ENCODE measurements around the gene UQCRFS1. TPM values are rescaled to one million over a fixed set of nuclear protein-coding genes. Genes with fewer than 3 reads are reported as not detected.

UQCRFS1 gene
- total RNA-seq, 1 experiment from 2014 or later = 60.6 TPM

- Histone ChIP-seq H3K9me3 (ENCODE audit: low read length) (no peaks in the 10 kb centered on the region), H2AFZ (ENCODE audit: low read length) (no peak overlapping the region), H3K4me3 (ENCODE audit: low read length) (no peak overlapping the region), H3K9ac (ENCODE audit: low read length) (no peak overlapping the region), H3K9me2 (replicated peaks; ENCODE audit: low read length) (no peaks in the 10 kb centered on the region), H3K4me1 (ENCODE audit: insufficient read depth, low read length) (no peaks in the 10 kb centered on the region), H3K27me3 (ENCODE audit: low read length) (no peaks in the 10 kb centered on the region), H3K4me2 (ENCODE audit: low read length) (no peak overlapping the region), H4K20me1 (ENCODE audit: low read length) (no peaks in the 10 kb centered on the region), H3K36me3 (ENCODE audit: low read depth, low read length) (no peaks in the 10 kb centered on the region), H3F3A (ENCODE audit: low read length, unreplicated experiment) (no peaks in the 10 kb centered on the region), H3K79me2 (ENCODE audit: low read length) (no peaks in the 10 kb centered on the region), H3K27ac (ENCODE audit: low read length) (no peak overlapping the region)
- DNase-seq = no peak
- intact Hi-C loops (cut with micrococcal nuclease) = no loop called here
- TF ChIP-seq CTCF (conservative IDR thresholded peaks at IDR 0.05; ENCODE audit: low read depth, low read length) (no peak), EZH2phosphoT487 (IDR thresholded peaks at IDR 0.05; ENCODE audit: borderline replicate concordance, low read length) (no peak), EZH2 (IDR thresholded peaks at IDR 0.05; ENCODE audit: low read length, unreplicated experiment) (no peak)
- ChIA-PET CTCF (no interaction called here), POLR2A (ENCODE audit: unreplicated experiment) (no interaction called here)
- BruUV-seq (replicated peaks) = no TSS peak
- no peak for ATAC-seq
Measured at GRCh38 chr19:29193155-29193554, 19.8 kb downstream of the UQCRFS1 start.

- no peak overlapping the region for H2AFZ ChIP-seq (ENCODE audit: low read length)
- H3K79me2 ChIP-seq (ENCODE audit: low read length) = no peaks in the 10 kb centered on the region
- intact Hi-C loops (cut with micrococcal nuclease) = no loop called here
- H3K9ac ChIP-seq (ENCODE audit: low read length) = no peak overlapping the region
- BruUV-seq (replicated peaks) = no TSS peak
- no peaks in the 10 kb centered on the region for H4K20me1 ChIP-seq (ENCODE audit: low read length)
- TF ChIP-seq CTCF (conservative IDR thresholded peaks at IDR 0.05; ENCODE audit: low read depth, low read length) = no peak
- TF ChIP-seq EZH2 (IDR thresholded peaks at IDR 0.05; ENCODE audit: low read length, unreplicated experiment) = no peak
- no peak for TF ChIP-seq EZH2phosphoT487 (IDR thresholded peaks at IDR 0.05; ENCODE audit: borderline replicate concordance, low read length)
- H3K4me2 ChIP-seq (ENCODE audit: low read length) = no peak overlapping the region
- CTCF ChIA-PET = no interaction called here
- DNase-seq (no peak), ATAC-seq (no peak)
- H3F3A ChIP-seq (ENCODE audit: low read length, unreplicated experiment) = no peaks in the 10 kb centered on the region
- no peaks in the 10 kb centered on the region for H3K27me3 ChIP-seq (ENCODE audit: low read length)
- H3K9me2 ChIP-seq (replicated peaks; ENCODE audit: low read length) = no peaks in the 10 kb centered on the region
- POLR2A ChIA-PET (ENCODE audit: unreplicated experiment) = no interaction called here
- no peaks in the 10 kb centered on the region for H3K36me3 ChIP-seq (ENCODE audit: low read depth, low read length)
- H3K27ac ChIP-seq (ENCODE audit: low read length) = no peak overlapping the region
- H3K4me3 ChIP-seq (ENCODE audit: low read length) = no peak overlapping the region
- H3K4me1 ChIP-seq (ENCODE audit: insufficient read depth, low read length) = no peaks in the 10 kb centered on the region
- H3K9me3 ChIP-seq (ENCODE audit: low read length) = no peaks in the 10 kb centered on the region
Measured at GRCh38 chr19:29191005-29191404, 21.9 kb downstream of the UQCRFS1 start.

- no peaks in the 10 kb centered on the region for H3K9me2 ChIP-seq (replicated peaks; ENCODE audit: low read length)
- no peaks in the 10 kb centered on the region for H4K20me1 ChIP-seq (ENCODE audit: low read length)
- H3K9me3 ChIP-seq (ENCODE audit: low read length) = no peaks in the 10 kb centered on the region
- CTCF ChIA-PET = no interaction called here
- DNase-seq (no peak), ATAC-seq (no peak)
- H3K9ac ChIP-seq (ENCODE audit: low read length) = no peak overlapping the region
- H3K27ac ChIP-seq (ENCODE audit: low read length) = no peak overlapping the region
- no peaks in the 10 kb centered on the region for H3K79me2 ChIP-seq (ENCODE audit: low read length)
- intact Hi-C loops (cut with micrococcal nuclease) = no loop called here
- H3K4me1 ChIP-seq (ENCODE audit: insufficient read depth, low read length) = no peaks in the 10 kb centered on the region
- POLR2A ChIA-PET (ENCODE audit: unreplicated experiment) = no interaction called here
- TF ChIP-seq CTCF (conservative IDR thresholded peaks at IDR 0.05; ENCODE audit: low read depth, low read length) (no peak), EZH2 (IDR thresholded peaks at IDR 0.05; ENCODE audit: low read length, unreplicated experiment) (no peak), EZH2phosphoT487 (IDR thresholded peaks at IDR 0.05; ENCODE audit: borderline replicate concordance, low read length) (no peak)
- H2AFZ ChIP-seq (ENCODE audit: low read length) = no peak overlapping the region
- no peak overlapping the region for H3K4me3 ChIP-seq (ENCODE audit: low read length)
- BruUV-seq (replicated peaks) = no TSS peak
- 0 out of 2 replicates have a peak, but pooled peaks cover 4% of the 10 kb centered on the region for H3K27me3 ChIP-seq (ENCODE audit: low read length)
- no peak overlapping the region for H3K4me2 ChIP-seq (ENCODE audit: low read length)
- H3F3A ChIP-seq (ENCODE audit: low read length, unreplicated experiment) = no peaks in the 10 kb centered on the region
- no peaks in the 10 kb centered on the region for H3K36me3 ChIP-seq (ENCODE audit: low read depth, low read length)
Measured at GRCh38 chr19:29189033-29189360, 24.0 kb downstream of the UQCRFS1 start.
